HG03159 (cell line): ENCODE measurements around the gene ARHGAP10.
"Not testable (repeated sequence)": the region's sequence is repeated elsewhere in the genome, so short reads cannot be mapped to it uniquely, and the experiment has no call there.

Experiments used
- ATAC-seq: cut with Tn5 transposase; IDR thresholded peaks from one replicate; pipeline ENCODE4 v1.9.1; 2021; ENCODE audit warnings: mild to moderate bottlenecking, moderate library complexity; ENCODE audit not compliant: unreplicated experiment

Gene ARHGAP10

DNA sequence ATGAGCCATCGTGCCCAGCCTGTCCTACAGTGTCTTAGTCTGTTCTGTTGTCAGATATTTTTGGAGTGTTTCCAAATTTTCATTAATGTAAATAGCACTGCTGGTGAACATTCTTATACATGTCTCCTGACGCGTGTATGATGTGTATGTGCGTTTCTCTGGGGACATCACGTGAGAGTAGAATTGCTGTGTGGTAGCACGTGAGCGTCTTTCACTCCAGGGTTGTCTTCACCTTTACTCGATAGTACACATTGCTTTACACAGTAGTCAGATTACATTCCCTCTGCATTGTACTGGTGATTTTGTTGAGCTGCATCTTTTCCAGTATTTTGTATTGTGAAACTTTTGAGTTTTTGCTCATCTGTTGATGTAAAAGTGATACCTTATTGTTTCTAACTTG, 60.0 kb downstream of the ARHGAP10 start:
- ATAC-seq: no peak

DNA sequence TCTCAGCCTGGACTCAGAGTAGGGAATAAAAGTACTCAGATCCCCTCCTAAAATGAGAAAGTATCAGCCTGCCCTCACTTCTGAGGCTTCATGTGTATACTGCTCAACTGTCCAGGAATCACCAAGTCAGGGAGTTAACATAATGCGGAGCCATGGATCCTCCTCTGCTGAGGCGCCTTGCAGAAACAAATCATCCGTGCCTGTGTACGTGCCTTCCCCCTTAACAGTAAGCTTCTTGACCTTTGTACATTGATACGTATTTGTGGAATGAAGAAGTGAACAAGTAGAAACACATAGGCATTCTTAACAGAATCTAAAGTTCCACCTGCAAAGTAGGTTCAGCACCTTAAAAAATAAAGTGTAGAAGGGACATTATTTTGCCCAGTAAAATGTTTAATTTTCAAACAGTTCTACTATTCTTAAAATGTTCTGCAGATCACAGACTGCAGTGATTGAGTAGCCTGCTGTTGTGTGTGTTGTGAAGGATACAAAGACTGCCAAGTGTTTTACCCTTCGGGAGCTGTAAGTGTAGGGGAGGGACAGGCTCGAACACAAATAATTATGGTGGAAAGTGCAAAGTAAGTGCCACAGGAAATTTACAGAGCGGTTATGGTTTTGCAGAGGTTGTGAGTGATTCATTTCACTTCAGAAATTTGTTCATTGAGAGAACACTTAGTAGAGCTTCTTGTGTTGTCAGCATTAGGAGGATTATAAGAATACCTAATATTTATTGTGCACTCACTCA, 61.9 kb downstream of the ARHGAP10 start:
- ATAC-seq: peak; percentile 40

DNA sequence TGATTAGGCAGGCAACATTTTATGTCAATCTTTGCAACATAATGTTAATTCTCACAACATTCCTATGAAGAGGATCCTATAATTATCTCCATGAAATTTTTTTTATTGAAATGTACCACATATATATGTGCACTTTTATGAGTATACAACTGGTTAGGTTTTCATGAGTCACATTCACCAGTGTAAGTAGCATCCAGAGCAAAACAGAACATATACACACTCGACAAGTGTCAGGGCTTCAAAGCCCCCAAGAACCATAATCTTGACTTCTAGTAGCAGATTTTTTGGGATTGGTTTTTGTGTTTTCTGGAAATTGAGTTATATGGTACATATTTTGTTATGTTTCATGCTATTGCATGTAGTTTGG, 62.4 kb downstream of the ARHGAP10 start:
- no peak for ATAC-seq

DNA sequence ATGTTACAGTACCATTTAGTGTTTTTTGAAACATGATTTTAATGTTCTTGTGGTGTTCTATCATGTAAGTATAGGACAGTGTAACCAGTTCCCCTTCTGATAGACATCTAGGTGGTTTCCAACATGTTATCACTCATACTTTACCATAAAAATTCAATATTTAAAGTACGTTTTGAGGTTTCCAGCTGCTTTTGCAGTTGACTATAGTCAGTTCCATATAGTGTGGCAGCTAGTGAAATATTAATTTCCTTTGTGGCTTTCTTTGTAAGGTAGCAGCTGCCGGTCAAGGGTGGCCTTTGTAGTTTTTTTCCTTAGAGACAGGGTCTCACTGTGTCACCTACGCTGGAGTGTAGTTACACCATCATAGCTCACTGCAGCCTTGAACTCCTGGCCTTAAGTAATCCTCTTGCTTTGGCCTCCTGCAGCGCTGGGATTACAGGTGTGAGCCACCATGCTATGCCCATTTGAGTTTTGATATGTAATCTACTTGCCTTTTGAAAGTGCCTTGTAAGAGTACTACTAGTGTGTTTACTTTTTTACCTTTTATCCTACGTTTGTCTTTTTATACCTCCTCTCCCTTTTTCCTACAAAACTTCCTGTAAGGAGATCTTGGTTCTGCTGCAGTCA, 63.0 kb downstream of the ARHGAP10 start:
- ATAC-seq: peak; percentile 87

DNA sequence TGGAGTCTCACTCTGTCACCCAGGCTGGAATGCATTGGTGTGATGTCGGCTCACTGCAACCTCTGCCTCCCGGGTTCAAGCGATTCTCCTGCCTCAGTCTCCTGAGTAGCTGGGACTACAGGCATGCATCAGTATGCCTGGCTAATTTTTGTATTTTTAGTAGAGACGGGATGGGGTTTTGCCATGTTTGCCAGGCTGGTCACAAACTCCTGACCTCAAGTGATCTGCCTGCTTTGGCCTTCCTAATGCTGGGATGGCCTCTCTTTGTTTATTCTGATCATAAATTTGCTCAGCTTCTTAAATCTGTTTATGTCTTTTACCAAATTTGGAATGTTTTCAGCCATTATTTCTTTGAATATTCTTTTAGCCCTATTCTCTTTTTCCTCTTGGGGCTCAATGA, 67.2 kb downstream of the ARHGAP10 start:
- ATAC-seq: not testable (repeated sequence)

DNA sequence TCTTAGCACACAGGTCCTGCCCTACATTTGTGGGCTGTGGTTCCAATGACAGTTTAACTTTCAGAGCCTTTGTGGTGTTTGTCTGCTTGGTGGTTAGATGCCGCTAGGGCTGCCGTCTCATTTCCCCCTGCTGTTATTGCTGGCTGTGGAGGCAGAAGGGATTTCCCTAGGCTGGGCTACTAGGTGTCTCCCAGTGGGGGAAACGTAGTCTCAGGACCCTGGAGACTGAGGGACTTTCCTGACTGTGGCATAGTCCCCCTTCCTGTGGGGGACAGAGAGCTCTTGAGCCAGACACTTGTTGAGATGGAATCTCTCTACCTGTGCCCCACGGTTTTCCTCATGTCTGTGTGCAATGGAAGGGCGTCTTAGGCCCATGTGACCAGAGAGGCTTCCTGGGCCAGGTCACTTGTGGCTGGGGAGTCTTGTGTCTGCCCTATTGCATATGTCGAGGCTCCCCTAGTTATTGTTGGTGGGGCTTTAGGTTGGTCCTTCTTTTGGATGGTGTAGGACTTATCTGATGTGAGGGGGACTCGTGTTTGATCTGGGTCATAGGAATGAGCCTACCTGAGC, 68.2 kb downstream of the ARHGAP10 start:
- peak; percentile 97 for ATAC-seq

DNA sequence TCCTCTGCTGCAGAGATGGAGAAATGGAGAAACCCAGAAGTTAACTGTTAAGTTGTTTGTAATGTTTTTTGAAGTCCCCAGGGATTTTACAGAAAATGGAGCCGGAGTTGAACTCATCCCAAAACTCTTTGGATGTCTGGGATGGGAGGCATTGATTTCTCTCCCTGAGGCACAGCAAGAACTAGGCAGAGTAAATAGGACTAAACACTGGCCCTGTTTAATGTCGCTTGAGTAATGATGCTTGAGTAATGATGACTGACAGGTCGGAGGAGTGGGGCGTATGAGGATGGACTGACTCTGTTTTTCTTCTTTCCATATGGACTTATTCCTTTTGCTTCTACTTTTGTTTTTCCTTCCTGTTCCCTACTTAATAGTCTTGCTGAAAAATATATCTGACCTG, 69.9 kb downstream of the ARHGAP10 start:
- ATAC-seq: no peak

DNA sequence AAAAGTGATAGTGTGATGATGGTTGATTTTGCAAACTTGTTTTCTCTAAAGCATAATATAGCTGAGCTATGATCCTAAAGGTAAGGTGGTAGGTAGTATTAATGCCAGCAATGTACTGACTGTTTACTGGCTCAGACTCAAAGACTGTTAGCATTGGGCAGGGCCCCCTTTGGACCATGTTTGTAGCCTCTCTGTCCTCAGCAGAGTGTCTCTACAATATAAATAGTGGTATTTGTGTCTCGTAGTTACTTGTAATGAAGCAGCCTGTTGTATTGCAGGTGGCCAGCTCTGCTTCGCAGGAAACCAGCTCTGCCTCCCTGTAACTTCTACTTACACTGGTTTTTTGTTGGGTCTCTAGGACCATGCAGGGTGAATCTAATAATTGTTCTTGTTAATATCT, 70.5 kb downstream of the ARHGAP10 start:
- no peak for ATAC-seq

DNA sequence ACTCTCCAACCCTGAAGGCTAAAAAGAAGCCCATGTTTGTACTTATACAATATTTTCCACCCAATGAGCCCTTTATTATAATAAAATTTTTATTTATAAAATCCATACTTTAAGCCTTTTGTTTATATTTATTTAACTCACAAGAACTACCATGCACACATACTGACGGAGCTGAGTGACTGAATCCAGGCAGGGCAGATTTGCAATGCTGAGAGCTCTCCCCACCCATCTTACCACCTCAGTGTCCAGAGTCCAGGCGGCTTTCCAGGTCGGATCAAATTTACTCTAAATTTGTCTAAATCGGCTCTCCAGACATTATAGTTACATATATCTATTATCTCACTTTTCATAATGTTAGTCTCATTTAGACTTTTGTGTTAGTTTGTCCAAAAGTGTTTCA, 74.1 kb downstream of the ARHGAP10 start:
- no peak for ATAC-seq

DNA sequence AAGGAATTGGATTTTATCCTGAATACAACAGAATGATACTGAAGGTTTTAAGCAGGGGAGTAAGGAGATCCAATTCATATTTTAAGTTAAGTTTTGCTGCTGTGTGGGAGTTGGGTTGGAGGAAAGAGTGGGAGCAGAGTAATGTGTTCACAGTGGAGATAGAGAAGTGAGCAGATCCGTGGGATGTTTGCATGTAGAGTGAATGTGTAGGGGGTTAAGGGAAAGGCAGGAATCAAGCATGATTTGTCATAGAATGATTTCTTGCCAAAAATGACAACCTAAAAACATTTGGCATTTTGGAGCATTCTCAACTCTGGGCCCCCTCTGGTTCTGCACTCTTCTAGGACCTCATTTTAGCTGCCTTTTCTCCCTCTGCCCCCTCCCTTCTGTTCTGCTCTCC, 76.6 kb downstream of the ARHGAP10 start:
- no peak for ATAC-seq

DNA sequence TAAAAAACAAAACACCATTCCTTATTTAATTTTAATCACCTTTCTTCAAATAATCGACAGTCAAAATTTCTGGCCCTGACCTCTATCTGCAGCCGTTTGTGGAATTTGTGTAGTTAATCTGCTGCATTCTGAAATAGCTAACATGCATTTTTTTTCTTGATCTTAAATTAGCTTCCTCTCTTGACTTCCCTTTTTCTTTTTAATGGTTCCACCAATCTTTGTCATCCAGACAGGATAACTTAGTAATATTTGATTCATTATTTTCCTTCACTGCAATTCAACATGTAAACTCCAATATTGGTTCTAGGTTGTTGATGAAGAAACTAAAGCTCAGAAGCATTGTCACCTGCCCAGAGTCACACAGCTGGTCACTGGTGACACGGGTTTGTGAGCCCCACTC, 77.3 kb downstream of the ARHGAP10 start:
- no peak for ATAC-seq

DNA sequence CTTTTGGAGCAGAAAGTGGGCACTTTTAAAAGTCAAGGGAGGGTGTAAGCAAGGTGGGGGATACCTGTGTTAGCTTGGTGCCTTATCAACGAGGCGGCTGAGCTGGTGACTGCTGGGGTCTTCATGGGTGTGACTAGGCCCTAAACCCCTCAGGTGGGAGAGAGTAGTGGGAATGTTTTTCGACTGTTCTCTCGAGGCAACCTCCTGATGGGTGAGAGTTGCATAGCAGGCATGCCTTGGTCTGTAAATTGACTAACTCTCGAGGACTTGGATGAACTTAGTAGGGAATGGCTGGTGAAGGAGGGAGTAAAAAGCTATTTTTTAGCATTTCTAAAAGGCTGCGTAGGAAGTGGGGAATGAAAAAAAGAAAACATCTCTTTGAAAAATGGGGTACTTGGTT, 80.0 kb downstream of the ARHGAP10 start:
- ATAC-seq: no peak

DNA sequence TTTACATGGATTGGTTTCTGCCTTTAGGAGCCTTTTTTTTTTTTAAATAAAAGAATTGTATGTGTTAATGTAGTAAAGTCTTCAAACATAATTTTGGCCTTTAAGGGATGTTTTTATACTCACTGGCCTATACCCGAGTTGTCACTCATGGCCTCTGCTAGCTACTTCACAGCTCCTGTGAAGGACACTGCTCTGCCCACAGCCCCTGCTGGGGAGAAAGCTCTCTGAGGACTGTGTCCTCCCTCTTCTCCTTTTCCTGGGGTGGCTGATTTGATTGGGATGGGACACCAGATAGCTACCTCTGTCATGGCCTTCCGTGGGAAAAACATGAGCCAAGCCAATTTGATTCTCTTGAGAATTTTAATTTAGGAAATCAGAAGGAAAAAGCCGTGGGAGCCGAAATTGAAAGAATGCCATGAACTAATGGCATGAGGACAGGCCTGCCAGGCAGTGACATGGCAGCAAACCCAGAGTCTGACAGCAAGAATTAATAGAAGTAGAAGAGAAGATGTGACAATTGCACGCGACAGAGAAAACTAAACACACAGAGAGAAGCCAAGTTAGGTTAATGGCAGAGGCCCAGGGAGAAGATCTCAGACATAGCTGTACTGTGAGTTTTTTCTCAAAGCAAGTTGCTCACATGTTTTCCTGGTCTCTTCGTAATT, 81.4 kb downstream of the ARHGAP10 start:
- no peak for ATAC-seq

DNA sequence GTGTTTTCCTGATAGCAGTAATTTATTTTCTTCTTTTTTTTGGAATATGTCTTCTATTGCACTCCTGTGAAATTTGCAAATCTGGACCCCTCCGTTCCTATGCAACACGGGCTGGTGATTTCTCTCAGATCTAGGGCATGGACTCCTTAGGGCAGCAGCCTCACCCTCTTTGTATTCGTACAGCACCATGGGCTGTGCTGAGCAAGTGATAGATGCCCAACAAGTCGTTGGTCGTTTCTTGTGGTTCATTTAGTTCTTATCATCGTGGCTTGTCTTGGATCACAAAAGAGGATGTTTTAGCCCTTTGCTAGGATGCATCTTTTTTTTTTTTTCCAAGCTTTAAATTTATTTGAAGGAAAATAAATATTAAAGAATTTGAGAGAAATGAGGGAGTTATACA, 82.1 kb downstream of the ARHGAP10 start:
- ATAC-seq: no peak

DNA sequence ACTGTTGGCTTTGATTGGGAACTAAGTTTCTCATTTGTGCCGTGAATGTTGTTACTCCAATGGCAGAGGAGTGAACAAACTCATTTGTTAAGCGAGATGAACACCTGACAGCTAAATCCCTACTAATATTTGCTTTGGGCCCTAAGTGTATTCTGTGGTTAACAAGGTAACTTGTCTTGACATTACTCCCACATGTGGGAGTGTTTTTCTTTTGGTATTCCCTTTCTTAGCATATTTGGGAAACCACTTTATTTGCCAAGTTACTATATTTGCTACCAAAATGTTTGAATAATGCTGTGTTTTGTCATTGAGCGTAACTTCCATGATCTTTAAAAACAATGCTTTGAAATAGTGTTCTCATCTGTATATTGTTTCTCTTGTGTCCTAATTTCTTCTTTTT, 82.5 kb downstream of the ARHGAP10 start:
- ATAC-seq: no peak

DNA sequence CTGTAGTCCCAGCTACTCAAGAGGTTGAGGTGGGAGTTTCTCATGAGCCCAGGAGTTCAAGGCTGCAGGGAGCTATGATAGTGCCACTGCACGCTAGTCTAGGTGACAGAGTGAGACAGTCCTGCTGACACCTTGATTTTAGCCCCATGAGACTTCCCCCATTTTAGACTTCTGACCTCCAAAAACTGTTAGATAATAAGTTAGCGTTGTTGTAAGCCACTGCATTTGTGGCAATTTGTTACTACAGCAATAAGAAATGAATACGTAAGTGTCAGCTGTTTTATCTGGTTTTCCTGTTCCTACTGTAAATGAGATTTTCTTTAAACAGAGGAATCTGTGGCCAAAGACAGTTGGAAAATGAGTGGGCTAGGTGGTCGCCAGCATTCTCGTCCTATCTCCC, 83.9 kb downstream of the ARHGAP10 start:
- ATAC-seq: no peak

DNA sequence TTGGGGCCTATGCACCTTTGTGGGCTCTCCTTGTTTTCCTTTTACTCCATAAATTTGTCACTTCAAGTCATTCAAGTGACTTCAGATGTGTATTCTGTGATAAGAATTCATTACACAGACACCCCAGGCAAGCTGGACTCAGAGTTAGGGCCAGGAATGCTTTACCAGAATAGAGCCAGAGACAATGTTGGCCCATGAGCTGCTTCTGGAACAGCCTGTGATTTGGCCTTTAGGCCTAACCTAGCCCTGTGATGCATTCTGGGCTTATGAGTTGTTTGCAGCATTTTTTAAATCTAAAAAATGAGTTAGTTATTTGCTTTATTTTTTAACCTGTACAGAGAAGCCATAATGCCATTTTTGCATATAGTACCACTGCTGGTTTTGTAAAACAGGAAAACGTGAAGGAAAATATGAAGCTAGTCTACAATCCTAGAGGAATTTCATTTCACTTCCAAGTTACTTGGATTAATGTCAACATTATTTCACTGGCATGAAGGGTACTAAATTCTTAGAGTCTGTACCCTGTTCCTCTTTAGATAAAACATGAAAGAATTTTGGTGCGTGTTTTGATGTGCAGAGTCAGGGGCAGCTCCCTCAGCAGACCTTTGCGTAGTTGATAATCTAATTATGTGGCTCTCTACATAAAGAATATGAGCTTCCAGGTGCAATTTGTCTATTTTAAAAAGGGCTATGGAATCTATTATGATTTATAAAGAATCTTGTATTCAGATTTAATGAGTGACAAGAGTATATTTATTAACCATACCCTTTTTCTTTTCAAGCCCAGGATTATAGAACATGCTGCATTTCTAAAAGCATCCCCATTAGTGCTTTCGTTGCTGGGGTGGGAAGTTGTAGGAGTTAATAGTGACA, 84.7 kb downstream of the ARHGAP10 start:
- ATAC-seq: no peak

DNA sequence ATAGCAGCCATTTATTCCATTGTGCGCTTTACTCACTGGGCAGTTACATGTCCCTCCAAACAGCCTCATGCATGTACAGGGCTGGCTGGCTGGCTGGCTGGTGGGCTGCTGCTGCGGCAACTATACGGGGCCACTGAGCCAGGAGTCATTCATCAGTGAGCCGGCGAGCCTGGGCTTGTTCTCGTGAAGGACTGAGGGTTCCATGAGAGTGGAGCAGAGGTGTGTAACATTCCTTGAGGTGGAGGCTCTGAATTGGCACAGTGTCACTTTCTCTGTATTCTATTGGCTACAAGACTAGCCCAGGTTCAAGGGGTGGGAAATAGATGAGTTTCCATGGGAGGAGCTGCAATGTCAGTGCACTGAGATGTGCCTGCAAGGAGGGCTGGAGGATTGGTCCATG, 89.1 kb downstream of the ARHGAP10 start:
- ATAC-seq: no peak

DNA sequence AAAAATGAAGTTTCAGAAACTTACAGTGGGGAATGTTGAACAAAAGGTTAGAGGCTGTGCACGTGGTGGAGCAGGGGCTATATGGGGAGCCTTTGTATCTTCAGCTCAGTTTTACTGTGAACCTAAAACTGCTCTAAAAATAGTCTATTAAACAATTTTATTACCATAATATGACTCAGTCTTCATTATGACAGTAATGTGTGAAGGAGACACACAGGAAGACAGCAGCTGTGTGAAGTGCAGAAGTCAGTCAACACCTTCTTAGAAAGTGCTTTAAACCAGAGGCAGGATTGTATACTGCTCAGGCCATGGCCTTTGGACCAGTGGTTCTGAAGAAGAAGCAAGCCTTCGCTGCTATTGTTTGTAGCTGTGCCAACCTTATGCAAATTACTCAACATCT, 89.7 kb downstream of the ARHGAP10 start:
- peak; percentile 58 for ATAC-seq

DNA sequence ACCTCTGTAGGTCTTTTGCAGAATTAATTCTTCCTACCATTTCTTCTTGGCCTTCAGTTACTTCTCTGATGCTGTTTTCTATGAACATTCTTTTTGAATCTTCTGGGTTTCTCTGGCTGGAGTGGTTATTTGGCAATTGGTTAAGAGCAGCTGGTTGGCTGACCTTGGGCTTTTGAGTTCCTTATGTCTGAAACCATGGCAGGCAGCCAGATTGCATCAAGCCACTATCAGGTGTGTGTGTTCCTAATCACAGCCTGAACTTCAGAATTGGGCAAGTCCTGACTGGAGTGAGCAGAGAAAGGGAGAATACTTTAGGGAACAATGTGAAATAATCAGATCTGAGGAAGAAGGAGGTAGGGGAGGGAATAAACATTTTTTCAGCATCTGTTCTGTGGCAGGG, 90.2 kb downstream of the ARHGAP10 start:
- ATAC-seq: no peak

DNA sequence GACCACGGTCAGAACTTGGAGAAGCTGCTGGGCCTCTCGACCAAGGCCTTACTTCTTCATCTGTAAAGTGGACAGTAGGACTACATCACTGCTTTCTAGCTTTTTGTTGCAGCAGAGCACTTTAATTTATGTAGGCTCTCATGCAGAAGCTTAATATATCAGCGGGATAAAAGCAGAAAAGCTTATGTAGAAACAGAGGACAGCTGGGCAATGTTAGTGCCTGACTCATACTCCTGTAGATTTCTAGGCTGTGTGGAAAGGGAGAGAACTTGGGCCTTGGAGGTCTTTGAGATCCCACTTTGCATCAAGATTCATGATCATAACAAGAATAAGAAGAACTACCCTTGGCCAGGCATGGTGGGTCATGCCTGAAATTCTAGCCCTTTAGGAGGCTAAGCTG, 91.2 kb downstream of the ARHGAP10 start:
- no peak for ATAC-seq
